ENCODE measurements around the gene ERC2. TPM values are rescaled to one million over a fixed set of nuclear protein-coding genes. Genes with fewer than 3 reads are reported as not detected.

The ERC2 gene
- total RNA-seq, 3 donors from 2014 or later (not counting 1 experiment from before 2014, with no cell fraction given), result not detected

DNA sequence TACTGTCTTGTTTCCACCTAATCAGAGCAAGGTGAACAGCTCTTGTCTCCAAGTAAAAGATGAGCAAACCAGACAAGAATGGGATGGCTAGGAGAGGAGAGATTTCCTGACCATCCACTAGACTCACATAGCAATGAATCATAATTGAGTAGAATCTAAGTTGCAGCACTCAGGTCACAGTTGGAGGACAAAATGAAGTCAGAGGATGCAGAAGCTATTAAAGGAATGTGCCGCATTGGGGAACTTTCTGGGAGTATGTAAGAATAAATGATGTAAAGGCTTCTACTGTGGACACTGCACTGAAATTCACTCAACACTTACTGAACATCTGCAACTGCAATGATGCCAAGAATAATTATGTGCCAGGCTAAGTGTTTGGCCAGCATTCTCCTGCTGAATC lies 763.7 kb downstream of the ERC2 start:
- no peak overlapping the region for H3K4me3 Mint-ChIP-seq
- WGBS (ENCODE audit: insufficient coverage), result 88% methylated on average over 1 of the region's 1 CpG
- DNase-seq, result no peak
- H3K27me3 Mint-ChIP-seq (ENCODE audit: low read depth in 2 of 2), result no peaks in the 10 kb centered on the region
- H3K27ac ChIP-seq (ENCODE audit: low read length), result no peak overlapping the region
- H3K36me3 ChIP-seq (ENCODE audit: control insufficient read depth, insufficient read depth, low read length), result no peaks in the 10 kb centered on the region
- ATAC-seq, result no peak
- no peaks in the 10 kb centered on the region for H3K4me1 ChIP-seq (ENCODE audit: control insufficient read depth, insufficient read depth, low read length)
- H3K4me3 ChIP-seq (ENCODE audit: low read length), result no peak overlapping the region
- H3K27ac Mint-ChIP-seq, result no peak overlapping the region
- intact Hi-C loops (cut with micrococcal nuclease), result no loop called here
- H3K9me3 ChIP-seq (ENCODE audit: control insufficient read depth, insufficient read depth, low read length), result no peaks in the 10 kb centered on the region
- H3K27me3 ChIP-seq (ENCODE audit: control insufficient read depth, insufficient read depth, low read length), result no peaks in the 10 kb centered on the region
- H3K9me3 Mint-ChIP-seq, result peaks cover 0 to 6% of the 10 kb centered on the region in 2 donors
- no peaks in the 10 kb centered on the region for H3K36me3 Mint-ChIP-seq
- TF ChIP-seq, protein P1, sequence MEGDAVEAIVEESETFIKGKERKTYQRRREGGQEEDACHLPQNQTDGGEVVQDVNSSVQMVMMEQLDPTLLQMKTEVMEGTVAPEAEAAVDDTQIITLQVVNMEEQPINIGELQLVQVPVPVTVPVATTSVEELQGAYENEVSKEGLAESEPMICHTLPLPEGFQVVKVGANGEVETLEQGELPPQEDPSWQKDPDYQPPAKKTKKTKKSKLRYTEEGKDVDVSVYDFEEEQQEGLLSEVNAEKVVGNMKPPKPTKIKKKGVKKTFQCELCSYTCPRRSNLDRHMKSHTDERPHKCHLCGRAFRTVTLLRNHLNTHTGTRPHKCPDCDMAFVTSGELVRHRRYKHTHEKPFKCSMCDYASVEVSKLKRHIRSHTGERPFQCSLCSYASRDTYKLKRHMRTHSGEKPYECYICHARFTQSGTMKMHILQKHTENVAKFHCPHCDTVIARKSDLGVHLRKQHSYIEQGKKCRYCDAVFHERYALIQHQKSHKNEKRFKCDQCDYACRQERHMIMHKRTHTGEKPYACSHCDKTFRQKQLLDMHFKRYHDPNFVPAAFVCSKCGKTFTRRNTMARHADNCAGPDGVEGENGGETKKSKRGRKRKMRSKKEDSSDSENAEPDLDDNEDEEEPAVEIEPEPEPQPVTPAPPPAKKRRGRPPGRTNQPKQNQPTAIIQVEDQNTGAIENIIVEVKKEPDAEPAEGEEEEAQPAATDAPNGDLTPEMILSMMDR (IDR thresholded peaks at IDR 0.05), result no peak
- H3K4me1 Mint-ChIP-seq, result no peaks in the 10 kb centered on the region

DNA sequence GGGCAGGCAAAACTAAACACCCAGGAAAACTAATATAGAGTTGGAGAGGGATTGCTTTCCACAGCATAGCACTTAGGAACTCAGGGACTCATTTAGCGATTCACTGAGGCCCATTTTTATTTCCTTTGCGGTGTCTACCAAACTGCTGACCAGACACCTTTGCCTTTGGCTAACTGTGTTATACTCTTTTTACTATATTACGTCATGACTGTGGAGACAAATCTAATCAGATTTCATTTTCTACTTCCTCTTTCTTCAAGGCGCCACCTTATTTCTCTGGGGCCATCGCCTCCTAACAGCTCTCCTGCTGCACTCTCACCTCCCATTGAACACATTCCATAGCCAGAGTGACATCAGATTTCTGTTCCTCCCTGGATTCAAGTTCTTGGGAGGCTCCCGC lies 765.4 kb downstream of the ERC2 start:
- WGBS (ENCODE audit: insufficient coverage), result 82% methylated on average over 6 of the region's 6 CpGs
- H3K9me3 Mint-ChIP-seq, result peaks cover 0 to 4% of the 10 kb centered on the region in 2 donors

DNA sequence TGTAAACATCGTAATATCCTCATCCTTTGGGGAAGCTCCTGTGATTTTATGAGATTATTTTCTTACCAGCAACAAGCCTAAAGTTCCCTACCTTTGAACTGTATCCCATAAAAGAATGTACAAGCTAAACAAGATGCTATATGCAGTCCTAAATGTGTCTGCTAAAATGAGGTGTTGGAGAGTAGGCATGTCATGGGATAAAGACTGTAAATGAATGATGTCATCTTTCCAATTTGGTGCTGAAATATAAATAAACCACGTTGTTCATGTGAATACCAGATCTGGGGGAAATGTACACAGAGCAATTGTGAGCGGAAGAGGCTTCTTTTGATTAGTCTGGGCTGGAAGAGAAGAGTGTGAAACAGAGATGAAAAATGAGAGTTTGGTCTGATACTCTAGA lies 766.3 kb downstream of the ERC2 start:
- H3K9me3 ChIP-seq (ENCODE audit: control insufficient read depth, insufficient read depth, low read length), result no peaks in the 10 kb centered on the region
- intact Hi-C loops (cut with micrococcal nuclease), result no loop called here
- H3K4me1 Mint-ChIP-seq, result no peaks in the 10 kb centered on the region

More for the DNA sequence above, 765.4 kb downstream of the ERC2 start:
- Mint-ChIP-seq H3K36me3 (no peaks in the 10 kb centered on the region), H3K4me3 (no peak overlapping the region), H3K27me3 (ENCODE audit: low read depth in 2 of 2) (no peaks in the 10 kb centered on the region), H3K27ac (no peak overlapping the region), H3K4me1 (no peaks in the 10 kb centered on the region)
- intact Hi-C loops (cut with micrococcal nuclease), result no loop called here
- ATAC-seq, result no peak
- Histone ChIP-seq H3K27me3 (ENCODE audit: control insufficient read depth, insufficient read depth, low read length) (no peaks in the 10 kb centered on the region), H3K4me1 (ENCODE audit: control insufficient read depth, insufficient read depth, low read length) (no peaks in the 10 kb centered on the region), H3K9me3 (ENCODE audit: control insufficient read depth, insufficient read depth, low read length) (no peaks in the 10 kb centered on the region), H3K27ac (ENCODE audit: low read length) (no peak overlapping the region), H3K4me3 (ENCODE audit: low read length) (no peak overlapping the region), H3K36me3 (ENCODE audit: control insufficient read depth, insufficient read depth, low read length) (no peaks in the 10 kb centered on the region)
- TF ChIP-seq, protein P1 (IDR thresholded peaks at IDR 0.05), result no peak
- no peak for DNase-seq

DNA sequence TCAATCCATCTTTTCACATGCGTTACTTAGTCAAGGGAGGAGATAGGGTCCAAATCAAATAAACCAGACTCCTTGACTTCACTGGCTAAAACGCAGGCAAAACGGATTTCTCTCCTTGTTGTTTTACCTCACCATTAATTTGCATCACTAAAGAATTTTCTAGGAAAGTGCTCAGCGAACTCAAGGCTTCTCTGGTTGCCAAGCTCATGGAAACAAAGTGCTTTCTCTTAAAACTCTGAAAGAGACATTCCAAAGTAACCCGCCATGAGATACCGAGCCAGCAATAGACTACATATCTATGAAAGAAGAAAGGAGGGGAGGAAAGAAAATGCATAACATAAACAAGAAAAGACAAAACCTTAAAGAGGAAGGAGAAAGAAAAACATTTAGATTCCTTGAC lies 769.4 kb downstream of the ERC2 start:
- Histone ChIP-seq H3K27me3 (ENCODE audit: control insufficient read depth, insufficient read depth, low read length) (no peaks in the 10 kb centered on the region), H3K4me3 (ENCODE audit: low read length) (no peak overlapping the region), H3K9me3 (ENCODE audit: control insufficient read depth, insufficient read depth, low read length) (no peaks in the 10 kb centered on the region), H3K36me3 (ENCODE audit: control insufficient read depth, insufficient read depth, low read length) (no peaks in the 10 kb centered on the region), H3K4me1 (ENCODE audit: control insufficient read depth, insufficient read depth, low read length) (no peaks in the 10 kb centered on the region), H3K27ac (ENCODE audit: low read length) (no peak overlapping the region)
- Mint-ChIP-seq H3K27me3 (ENCODE audit: low read depth in 2 of 2) (no peaks in the 10 kb centered on the region), H3K4me3 (no peak overlapping the region), H3K27ac (no peak overlapping the region), H3K36me3 (no peaks in the 10 kb centered on the region), H3K4me1 (no peaks in the 10 kb centered on the region), H3K9me3 (peaks cover 0 to 4% of the 10 kb centered on the region in 2 donors)
- no peak for DNase-seq
- intact Hi-C loops (cut with micrococcal nuclease), result no loop called here
- WGBS (ENCODE audit: insufficient coverage), result 85% methylated on average over 4 of the region's 6 CpGs
- TF ChIP-seq, protein P1 (IDR thresholded peaks at IDR 0.05), result no peak
- no peak for ATAC-seq

More for the DNA sequence above, 766.3 kb downstream of the ERC2 start:
- TF ChIP-seq, protein P1 (IDR thresholded peaks at IDR 0.05), result no peak
- Histone ChIP-seq H3K36me3 (ENCODE audit: control insufficient read depth, insufficient read depth, low read length) (no peaks in the 10 kb centered on the region), H3K27ac (ENCODE audit: low read length) (no peak overlapping the region), H3K4me1 (ENCODE audit: control insufficient read depth, insufficient read depth, low read length) (no peaks in the 10 kb centered on the region), H3K27me3 (ENCODE audit: control insufficient read depth, insufficient read depth, low read length) (no peaks in the 10 kb centered on the region), H3K4me3 (ENCODE audit: low read length) (no peak overlapping the region)
- 80% methylated on average over 2 of the region's 3 CpGs for WGBS (ENCODE audit: insufficient coverage)
- H3K27me3 Mint-ChIP-seq (ENCODE audit: low read depth in 2 of 2), result no peaks in the 10 kb centered on the region
- no peak overlapping the region for H3K4me3 Mint-ChIP-seq
- no peak overlapping the region for H3K27ac Mint-ChIP-seq
- DNase-seq (no peak), ATAC-seq (no peak)
- H3K36me3 Mint-ChIP-seq, result no peaks in the 10 kb centered on the region
- peaks cover 0 to 4% of the 10 kb centered on the region in 2 donors for H3K9me3 Mint-ChIP-seq

All from natural killer cell (primary cell).